Loucy (cell line): Measurements from ENCODE around the gene PREX1.

Source experiments
- CTCF ChIP-seq: fragments of 200-600 bp; sonication (generic); conservative IDR thresholded peaks from 2 replicates; pipeline ENCODE4 v1.5.1; 2014; ENCODE audit warnings: mild to moderate bottlenecking, antibody characterized with exemption, low read length
- EZH2phosphoT487 ChIP-seq: fragments of 200-600 bp; IDR thresholded peaks from 2 replicates; pipeline ENCODE4 v1.6.1; 2018; ENCODE audit warnings: antibody characterized with exemption, mild to moderate bottlenecking, moderate library complexity, borderline replicate concordance

- TF ChIP-seq CTCF (no peak), EZH2phosphoT487 (no peak)
These were observed 232.1 kb downstream of the PREX1 start for GRCh38 chr20:48595495-48596333.
